Measurements from ENCODE around the gene UGDH.

UGDH gene

GRCh38 chr4:39480251-39480650, 47.0 kb downstream of the UGDH start:
- Histone ChIP-seq H3K4me1 (ENCODE audit: insufficient read depth, low read length, poor library complexity, severe bottlenecking) (no peaks in the 10 kb centered on the region), H2AFZ (ENCODE audit: low read length) (no peak overlapping the region), H3K79me2 (ENCODE audit: insufficient read depth, low read length) (no peaks in the 10 kb centered on the region), H3K4me2 (ENCODE audit: low read depth, low read length, poor library complexity, severe bottlenecking) (no peak overlapping the region), H3K36me3 (ENCODE audit: insufficient read depth, low read length) (no peaks in the 10 kb centered on the region), H3K9me3 (ENCODE audit: insufficient read depth, low read depth, low read length) (no peaks in the 10 kb centered on the region; the same call in 1 of the 2 replicates), H3F3A (ENCODE audit: low read depth) (no peaks in the 10 kb centered on the region), H3K27me3 (ENCODE audit: insufficient read depth, low read length, poor library complexity, severe bottlenecking) (no peaks in the 10 kb centered on the region), H3K4me3 (ENCODE audit: low read length, poor library complexity, severe bottlenecking) (no peak overlapping the region), H4K20me1 (ENCODE audit: insufficient read depth, low read length, poor library complexity, severe bottlenecking) (no peaks in the 10 kb centered on the region), H3K9ac (ENCODE audit: low read depth, low read length, poor library complexity, severe bottlenecking) (no peak overlapping the region), H3K9me2 (replicated peaks; ENCODE audit: low read depth, low read length) (no peaks in the 10 kb centered on the region)
- no peak for TF ChIP-seq CTCF (conservative IDR thresholded peaks at IDR 0.05; ENCODE audit: low read length)
- no peak for TF ChIP-seq EZH2phosphoT487 (IDR thresholded peaks at IDR 0.05; ENCODE audit: borderline replicate concordance)

- H3K4me3 ChIP-seq (ENCODE audit: low read length, poor library complexity, severe bottlenecking): no peak overlapping the region
- H3K36me3 ChIP-seq (ENCODE audit: insufficient read depth, low read length): no peaks in the 10 kb centered on the region
- H3F3A ChIP-seq (ENCODE audit: low read depth): no peaks in the 10 kb centered on the region
- no peaks in the 10 kb centered on the region for H3K4me1 ChIP-seq (ENCODE audit: insufficient read depth, low read length, poor library complexity, severe bottlenecking)
- no peak overlapping the region for H3K9ac ChIP-seq (ENCODE audit: low read depth, low read length, poor library complexity, severe bottlenecking)
- no peak overlapping the region for H3K4me2 ChIP-seq (ENCODE audit: low read depth, low read length, poor library complexity, severe bottlenecking)
- H3K27me3 ChIP-seq (ENCODE audit: insufficient read depth, low read length, poor library complexity, severe bottlenecking): no peaks in the 10 kb centered on the region
- no peaks in the 10 kb centered on the region for H3K9me2 ChIP-seq (replicated peaks; ENCODE audit: low read depth, low read length)
- TF ChIP-seq CTCF (conservative IDR thresholded peaks at IDR 0.05; ENCODE audit: low read length) (no peak), EZH2phosphoT487 (IDR thresholded peaks at IDR 0.05; ENCODE audit: borderline replicate concordance) (no peak)
- H2AFZ ChIP-seq (ENCODE audit: low read length): no peak overlapping the region
- no peaks in the 10 kb centered on the region for H3K9me3 ChIP-seq (ENCODE audit: insufficient read depth, low read depth, low read length)
- no peaks in the 10 kb centered on the region for H4K20me1 ChIP-seq (ENCODE audit: insufficient read depth, low read length, poor library complexity, severe bottlenecking)
- H3K79me2 ChIP-seq (ENCODE audit: insufficient read depth, low read length): no peaks in the 10 kb centered on the region
Observed at GRCh38 chr4:39476187-39476895, 50.9 kb downstream of the UGDH start.

GRCh38 chr4:39472396-39472795, 54.8 kb downstream of the UGDH start:
- Histone ChIP-seq H3K4me1 (ENCODE audit: insufficient read depth, low read length, poor library complexity, severe bottlenecking) (no peaks in the 10 kb centered on the region), H3K4me2 (ENCODE audit: low read depth, low read length, poor library complexity, severe bottlenecking) (no peak overlapping the region), H3K9me3 (ENCODE audit: insufficient read depth, low read depth, low read length) (no peaks in the 10 kb centered on the region), H3K9me2 (replicated peaks; ENCODE audit: low read depth, low read length) (no peaks in the 10 kb centered on the region), H2AFZ (ENCODE audit: low read length) (no peak overlapping the region), H3K27me3 (ENCODE audit: insufficient read depth, low read length, poor library complexity, severe bottlenecking) (no peaks in the 10 kb centered on the region), H3K4me3 (ENCODE audit: low read length, poor library complexity, severe bottlenecking) (no peak overlapping the region), H3K36me3 (ENCODE audit: insufficient read depth, low read length) (peaks cover 2% of the 10 kb centered on the region; the same call in 1 of the 2 replicates), H3F3A (ENCODE audit: low read depth) (no peaks in the 10 kb centered on the region), H3K9ac (ENCODE audit: low read depth, low read length, poor library complexity, severe bottlenecking) (no peak overlapping the region), H4K20me1 (ENCODE audit: insufficient read depth, low read length, poor library complexity, severe bottlenecking) (no peaks in the 10 kb centered on the region), H3K79me2 (ENCODE audit: insufficient read depth, low read length) (no peaks in the 10 kb centered on the region)
- TF ChIP-seq EZH2phosphoT487 (IDR thresholded peaks at IDR 0.05; ENCODE audit: borderline replicate concordance) (no peak), CTCF (conservative IDR thresholded peaks at IDR 0.05; ENCODE audit: low read length) (no peak)
